Activated T-cell treated with anti-CD3 and anti-CD28 coated beads, Interleukin-2, amount 50 U/mL, for 4 hours (primary cell): Measurements from ENCODE around the gene UBE2N. TPM values are rescaled to one million over a fixed set of nuclear protein-coding genes. Genes with fewer than 3 reads are reported as not detected.
A peak's percentile ranks its signal among the peaks of the same experiment; 100 is the strongest.

Experiments used
- ATAC-seq, 2 donors: fragments of 200-7000 bp; cut with Tn5 transposase; one replicate each; pipeline ENCODE4 v1.10.0; 2021
- DNase-seq: peaks from one replicate; pipeline ENCODE4 v3.0.0-alpha.2; 2020
- H3K27me3 Mint-ChIP-seq: one replicate; pipeline ENCODE4 v1.8.0; 2021; ENCODE audit warnings: low read depth, mixed read lengths
- H3K36me3 Mint-ChIP-seq: one replicate; pipeline ENCODE4 v1.8.0; 2022; ENCODE audit warnings: mixed read lengths; ENCODE audit not compliant: insufficient read depth
- H3K4me1 Mint-ChIP-seq: one replicate; pipeline ENCODE4 v1.8.0; 2021; ENCODE audit warnings: low read depth, mixed read lengths
- H3K4me3 Mint-ChIP-seq: one replicate; pipeline ENCODE4 v1.8.0; 2021; ENCODE audit warnings: mild to moderate bottlenecking, moderate library complexity, mixed read lengths
- H3K9me3 Mint-ChIP-seq: one replicate; pipeline ENCODE4 v1.8.0; 2021; ENCODE audit warnings: mixed read lengths
- total RNA-seq, 3 donors: library from RNA; stranded (reverse); gene quantifications; one replicate each; pipeline ENCODE4 v1.2.1, GENCODE V29; 2021

UBE2N gene
- total RNA-seq, 3 donors from 2014 or later, result 237 to 241 (median 237) TPM

GRCh38 chr12:93373961-93374656 is 67.6 kb downstream of the UBE2N start:
- Mint-ChIP-seq H3K36me3 (no peaks in the 10 kb centered on the region), H3K4me1 (peaks cover 2% of the 10 kb centered on the region), H3K9me3 (no peaks in the 10 kb centered on the region), H3K27me3 (peaks cover 2% of the 10 kb centered on the region), H3K4me3 (no peak overlapping the region)
- DNase-seq (no peak), ATAC-seq (no peak)

- no peak for DNase-seq
- H3K4me3 Mint-ChIP-seq, result no peak overlapping the region
- H3K27me3 Mint-ChIP-seq, result peaks cover 2% of the 10 kb centered on the region
- H3K9me3 Mint-ChIP-seq, result no peaks in the 10 kb centered on the region
- ATAC-seq, result no peak
- no peaks in the 10 kb centered on the region for H3K4me1 Mint-ChIP-seq
- no peaks in the 10 kb centered on the region for H3K36me3 Mint-ChIP-seq
These were observed 70.8 kb downstream of the UBE2N start for GRCh38 chr12:93370947-93371346.

GRCh38 chr12:93369505-93369904 is 72.2 kb downstream of the UBE2N start:
- Mint-ChIP-seq H3K27me3 (peaks cover 2% of the 10 kb centered on the region), H3K4me3 (no peak overlapping the region), H3K4me1 (no peaks in the 10 kb centered on the region), H3K9me3 (no peaks in the 10 kb centered on the region), H3K36me3 (no peaks in the 10 kb centered on the region)
- no peak for ATAC-seq
- no peak for DNase-seq

GRCh38 chr12:93368766-93369165 is 73.0 kb downstream of the UBE2N start:
- DNase-seq (no peak), ATAC-seq (no peak)
- Mint-ChIP-seq H3K4me3 (no peak overlapping the region), H3K36me3 (no peaks in the 10 kb centered on the region), H3K4me1 (peaks cover 3% of the 10 kb centered on the region), H3K27me3 (peaks cover 2% of the 10 kb centered on the region), H3K9me3 (no peaks in the 10 kb centered on the region)

GRCh38 chr12:93366422-93366821 is 75.3 kb downstream of the UBE2N start:
- Mint-ChIP-seq H3K4me3 (no peak overlapping the region), H3K4me1 (peaks cover 10% of the 10 kb centered on the region), H3K27me3 (no peaks in the 10 kb centered on the region), H3K9me3 (no peaks in the 10 kb centered on the region), H3K36me3 (no peaks in the 10 kb centered on the region)
- ATAC-seq, result no peak
- no peak for DNase-seq

- ATAC-seq (no peak), DNase-seq (no peak)
- Mint-ChIP-seq H3K27me3 (no peaks in the 10 kb centered on the region), H3K36me3 (no peaks in the 10 kb centered on the region), H3K4me1 (peaks cover 10% of the 10 kb centered on the region), H3K9me3 (no peaks in the 10 kb centered on the region), H3K4me3 (no peak overlapping the region)
These were observed 75.9 kb downstream of the UBE2N start for GRCh38 chr12:93365616-93366405.

- DNase-seq, result no peak
- peaks cover 10% of the 10 kb centered on the region for H3K4me1 Mint-ChIP-seq
These were observed 77.9 kb downstream of the UBE2N start for GRCh38 chr12:93363841-93364297.

GRCh38 chr12:93361151-93361919 is 80.4 kb downstream of the UBE2N start:
- H3K36me3 Mint-ChIP-seq, result no peaks in the 10 kb centered on the region
- peaks cover 10% of the 10 kb centered on the region for H3K4me1 Mint-ChIP-seq
- no peak for DNase-seq
- H3K4me3 Mint-ChIP-seq, result no peak overlapping the region
- no peaks in the 10 kb centered on the region for H3K9me3 Mint-ChIP-seq
- no peaks in the 10 kb centered on the region for H3K27me3 Mint-ChIP-seq
- ATAC-seq, result no peak

More at GRCh38 chr12:93363841-93364297, 77.9 kb downstream of the UBE2N start:
- Mint-ChIP-seq H3K9me3 (no peaks in the 10 kb centered on the region), H3K36me3 (no peaks in the 10 kb centered on the region), H3K27me3 (no peaks in the 10 kb centered on the region), H3K4me3 (no peak overlapping the region)
- ATAC-seq, result peak; percentile 55 to 67

- no peak for DNase-seq
- peaks cover 10% of the 10 kb centered on the region for H3K4me1 Mint-ChIP-seq
- no peak overlapping the region for H3K4me3 Mint-ChIP-seq
- H3K9me3 Mint-ChIP-seq, result no peaks in the 10 kb centered on the region
- no peak for ATAC-seq
- H3K27me3 Mint-ChIP-seq, result no peaks in the 10 kb centered on the region
- H3K36me3 Mint-ChIP-seq, result no peaks in the 10 kb centered on the region
These were observed 81.1 kb downstream of the UBE2N start for GRCh38 chr12:93360688-93361087.

- no peaks in the 10 kb centered on the region for H3K36me3 Mint-ChIP-seq
- H3K9me3 Mint-ChIP-seq, result no peaks in the 10 kb centered on the region
- H3K4me3 Mint-ChIP-seq, result no peak overlapping the region
- no peaks in the 10 kb centered on the region for H3K27me3 Mint-ChIP-seq
- H3K4me1 Mint-ChIP-seq, result peaks cover 8% of the 10 kb centered on the region
- no peak for DNase-seq
- ATAC-seq, result no peak
These were observed 82.9 kb downstream of the UBE2N start for GRCh38 chr12:93358821-93359220.

- ATAC-seq (no peak), DNase-seq (no peak)
- Mint-ChIP-seq H3K4me3 (no peak overlapping the region), H3K9me3 (no peaks in the 10 kb centered on the region), H3K4me1 (peaks cover 3% of the 10 kb centered on the region), H3K27me3 (no peaks in the 10 kb centered on the region), H3K36me3 (no peaks in the 10 kb centered on the region)
These were observed 83.7 kb downstream of the UBE2N start for GRCh38 chr12:93358058-93358457.

- Mint-ChIP-seq H3K27me3 (no peaks in the 10 kb centered on the region), H3K4me1 (no peaks in the 10 kb centered on the region), H3K36me3 (no peaks in the 10 kb centered on the region), H3K9me3 (no peaks in the 10 kb centered on the region), H3K4me3 (no peak overlapping the region)
- no peak for ATAC-seq
- DNase-seq, result no peak
These were observed 85.5 kb downstream of the UBE2N start for GRCh38 chr12:93356214-93356613.
